Inflammatory macrophage (primary cell): ENCODE results near the gene PHAX.
"Not testable (repeated sequence)": the region's sequence is repeated elsewhere in the genome, so short reads cannot be mapped to it uniquely, and the experiment has no call there.

Source experiments
- DNase-seq, 2 donors: peaks; one replicate each; pipeline ENCODE4 v3.0.0-alpha.2; 2020 to 2022
- total RNA-seq, 18 experiments: gene quantifications; one replicate each; lab custom pipeline; 2026; ENCODE audit warnings: mixed read lengths in 6 of 18, inconsistent platforms in 2 of 18; lab: John Stamatoyannopoulos, UW

PHAX gene, protein sequence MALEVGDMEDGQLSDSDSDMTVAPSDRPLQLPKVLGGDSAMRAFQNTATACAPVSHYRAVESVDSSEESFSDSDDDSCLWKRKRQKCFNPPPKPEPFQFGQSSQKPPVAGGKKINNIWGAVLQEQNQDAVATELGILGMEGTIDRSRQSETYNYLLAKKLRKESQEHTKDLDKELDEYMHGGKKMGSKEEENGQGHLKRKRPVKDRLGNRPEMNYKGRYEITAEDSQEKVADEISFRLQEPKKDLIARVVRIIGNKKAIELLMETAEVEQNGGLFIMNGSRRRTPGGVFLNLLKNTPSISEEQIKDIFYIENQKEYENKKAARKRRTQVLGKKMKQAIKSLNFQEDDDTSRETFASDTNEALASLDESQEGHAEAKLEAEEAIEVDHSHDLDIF
- total RNA-seq, result 12.2 to 68.4 (median 42.5) reads per million in 18 experiments

DNA sequence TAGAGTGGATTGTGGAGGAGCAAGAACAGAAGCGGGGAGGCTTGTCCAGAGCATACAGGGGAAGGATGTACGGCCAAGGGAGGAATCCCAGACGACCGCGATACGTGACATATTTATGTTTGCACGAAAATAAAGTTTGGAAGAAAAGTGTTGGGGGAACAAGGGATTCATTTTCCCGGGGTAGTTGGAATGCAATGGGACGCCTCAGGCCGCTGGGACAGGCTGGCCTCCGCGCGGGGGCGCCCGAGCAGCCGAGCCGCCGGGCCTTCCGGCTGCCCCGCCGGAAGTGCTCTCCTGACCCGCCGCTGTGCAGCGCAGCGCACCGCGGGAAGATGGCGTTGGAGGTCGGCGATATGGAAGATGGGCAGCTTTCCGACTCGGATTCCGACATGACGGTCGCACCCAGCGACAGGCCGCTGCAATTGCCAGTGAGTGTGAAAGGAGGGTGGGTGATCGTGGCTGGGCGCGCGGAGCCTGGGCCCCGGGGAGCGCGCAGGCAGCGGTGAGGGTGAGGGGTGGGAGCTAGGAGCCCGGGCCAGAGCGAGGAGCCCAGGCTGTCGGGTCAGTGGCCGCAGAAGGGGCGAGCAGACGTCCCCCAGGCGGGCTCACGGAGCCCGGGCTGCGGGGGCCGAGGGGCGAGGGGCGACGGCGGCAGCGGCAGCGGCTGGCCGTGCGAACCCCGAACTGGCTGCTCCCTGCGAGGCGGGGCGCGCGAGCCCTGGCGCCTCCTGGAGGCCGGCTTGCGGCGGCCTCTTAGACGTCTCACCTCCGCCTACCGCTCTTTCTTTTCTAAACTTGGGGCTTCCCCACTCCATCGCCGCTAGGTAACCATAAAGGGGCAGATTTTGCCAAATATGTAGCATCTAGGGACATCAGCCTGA is at the start of gene PHAX:
PHAX (plus strand) TSS at position 317 of the 881 bp plus-strand sequence; CDS start at position 333, 16 bp downstream.
- DNase-seq, result peak; percentile 75 to 87

DNA sequence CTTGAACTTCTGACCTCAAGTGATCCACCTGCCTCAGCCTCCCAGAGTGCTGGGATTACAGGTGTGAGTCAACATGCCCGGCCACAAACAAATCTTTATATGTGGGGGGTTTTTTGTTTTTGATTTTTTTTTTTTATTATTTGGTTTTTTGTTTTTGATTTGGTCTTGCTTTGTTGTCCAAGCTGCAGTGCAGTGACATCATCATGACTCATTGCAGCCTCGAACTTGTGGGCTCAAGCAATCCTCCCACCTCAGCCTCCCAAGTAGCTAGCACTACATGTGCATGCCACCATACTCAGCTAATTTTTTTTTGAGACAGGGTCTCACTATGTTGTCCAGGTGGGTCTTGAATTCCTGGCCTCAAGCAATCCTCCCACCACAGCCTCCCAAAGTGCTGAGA is 48.1 kb upstream of the PHAX start:
- DNase-seq, result no peak

DNA sequence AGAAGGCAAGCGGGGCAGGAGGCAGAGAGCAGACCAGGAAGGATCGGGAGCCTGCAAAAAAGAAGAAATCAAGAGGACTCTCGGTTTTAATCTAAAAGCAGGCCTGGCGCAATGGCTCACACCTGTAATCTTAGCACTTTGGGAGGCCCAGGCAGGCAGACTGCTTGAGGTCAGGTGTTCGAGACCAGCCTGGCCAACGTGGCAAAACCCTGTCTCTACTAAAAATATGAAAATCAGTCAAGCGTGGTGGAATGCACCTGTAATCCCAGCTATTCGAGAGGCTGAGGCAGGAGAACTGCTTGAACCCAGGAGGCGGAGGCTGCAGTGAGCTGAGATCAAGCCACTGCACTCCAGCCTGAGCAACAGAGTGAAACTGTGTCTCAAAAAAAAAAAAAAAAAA is 45.6 kb upstream of the PHAX start:
- DNase-seq, result not testable (repeated sequence)

DNA sequence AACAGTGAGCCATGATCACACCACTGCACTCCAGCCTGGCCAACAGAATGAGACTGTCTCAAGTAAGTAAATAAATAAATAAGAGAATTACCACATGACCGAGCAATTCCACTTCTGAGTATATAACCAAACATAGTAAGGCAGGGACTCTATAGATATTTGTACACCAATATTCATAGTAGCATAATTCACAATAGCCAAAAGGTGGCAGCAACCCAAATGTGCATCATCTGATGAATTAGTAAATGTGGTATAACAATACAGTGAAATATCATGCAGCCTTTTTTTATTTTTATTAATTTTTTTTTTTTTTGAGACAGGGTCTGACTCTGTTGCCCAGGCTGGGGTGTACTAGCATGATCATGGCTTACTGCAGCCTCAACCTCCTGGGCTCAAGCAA is 38.8 kb upstream of the PHAX start:
- no peak for DNase-seq

DNA sequence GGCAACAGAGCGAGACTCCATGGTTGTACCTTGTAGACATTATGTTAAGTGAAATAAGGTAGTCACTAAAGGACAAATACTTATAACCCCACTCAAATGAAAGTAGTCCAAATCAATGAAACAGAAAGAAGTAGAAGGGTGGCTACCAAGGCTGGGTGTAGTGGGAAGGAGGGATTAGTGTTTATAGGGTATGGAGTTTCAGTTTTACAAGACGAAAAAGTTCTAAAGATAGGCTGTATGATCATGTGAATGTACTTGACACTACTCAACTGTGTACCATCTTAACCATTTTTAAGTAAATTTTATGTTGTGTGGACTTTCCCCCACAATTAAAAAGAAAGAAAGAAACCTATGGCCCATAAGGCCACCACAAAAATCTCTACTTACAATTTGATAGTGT is 37.9 kb upstream of the PHAX start:
- DNase-seq, result no peak

DNA sequence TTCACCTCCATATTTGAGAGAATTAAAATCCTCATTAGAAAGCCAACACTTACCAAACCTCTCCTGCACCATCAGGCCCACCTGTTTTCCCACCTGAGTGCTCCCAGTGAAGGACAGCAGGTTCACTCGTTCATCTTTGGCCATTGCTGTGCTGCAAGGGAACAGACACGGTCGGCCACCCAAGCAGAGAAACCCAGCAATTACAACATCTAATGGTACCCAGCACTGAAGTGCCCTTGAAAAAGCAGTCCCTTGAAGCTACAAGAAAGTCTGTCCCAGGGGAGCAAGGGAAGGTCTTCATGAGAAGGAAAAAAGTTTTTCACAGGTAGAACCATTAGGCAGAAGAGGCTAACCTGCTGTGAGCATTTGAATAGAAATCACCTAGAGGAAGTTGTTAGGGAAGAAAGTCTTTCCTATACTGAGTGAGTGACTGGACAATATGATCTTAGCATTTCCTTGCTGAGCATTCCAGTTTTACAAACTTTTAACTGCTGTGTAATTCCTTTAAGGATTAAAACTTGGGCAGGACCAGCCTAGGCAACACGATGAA is 32.5 kb upstream of the PHAX start:
- no peak for DNase-seq

DNA sequence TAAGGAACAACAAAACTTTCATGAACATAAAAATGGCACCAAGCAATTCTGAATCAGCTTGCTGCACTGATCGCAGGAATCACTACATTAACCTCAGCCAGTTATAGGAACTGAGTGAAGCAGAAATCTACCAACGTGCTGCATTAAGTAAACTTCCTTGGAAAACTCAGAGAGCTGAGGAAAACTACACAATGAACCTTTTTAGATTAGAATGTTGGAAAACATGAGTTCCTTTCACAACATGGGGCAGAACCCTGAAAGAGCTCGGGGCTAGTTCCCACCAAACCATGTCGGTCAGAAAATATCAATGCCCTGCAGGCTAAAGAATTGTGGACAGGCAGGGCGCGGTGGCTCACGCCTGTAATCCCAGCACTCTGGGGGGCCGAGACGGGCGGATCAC is 25.1 kb upstream of the PHAX start:
- no peak for DNase-seq

DNA sequence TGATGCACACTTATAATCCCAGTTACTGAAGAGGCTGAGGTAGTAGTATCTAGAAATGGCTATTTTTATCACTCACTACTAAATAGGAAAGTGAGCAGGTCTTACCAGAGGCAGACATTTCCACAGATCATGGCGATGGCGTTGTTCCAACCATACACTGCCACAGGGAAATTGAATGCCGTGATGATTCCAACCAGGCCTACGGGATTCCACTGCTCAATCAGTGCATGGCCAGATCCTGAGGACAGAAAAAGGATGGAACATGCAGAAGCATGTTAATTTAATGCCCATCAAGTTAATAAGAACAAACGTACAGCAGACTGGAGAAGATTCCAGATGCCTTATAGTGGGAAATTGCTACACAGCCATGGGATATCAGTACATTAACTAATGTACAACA is 23.8 kb upstream of the PHAX start:
- DNase-seq, result no peak

DNA sequence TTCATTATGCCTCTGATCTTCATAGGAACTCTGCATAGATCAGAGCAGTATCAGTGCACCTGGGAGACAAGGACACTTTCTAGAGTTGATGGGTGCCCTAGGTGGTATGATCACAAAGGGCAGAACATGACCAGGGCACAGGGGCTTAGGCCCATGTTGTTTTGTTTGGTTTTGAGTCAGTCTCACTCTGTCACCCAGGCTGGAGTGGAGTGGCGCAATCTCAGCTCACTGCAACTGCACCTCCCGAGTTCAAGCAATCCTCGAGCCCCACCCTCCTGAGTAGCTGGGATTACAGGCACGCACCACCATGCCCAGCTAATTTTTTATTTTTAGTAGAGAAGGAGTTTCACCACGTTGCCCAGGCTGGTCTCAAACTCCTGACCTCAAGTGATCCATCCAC is 23.3 kb upstream of the PHAX start:
- no peak for DNase-seq

DNA sequence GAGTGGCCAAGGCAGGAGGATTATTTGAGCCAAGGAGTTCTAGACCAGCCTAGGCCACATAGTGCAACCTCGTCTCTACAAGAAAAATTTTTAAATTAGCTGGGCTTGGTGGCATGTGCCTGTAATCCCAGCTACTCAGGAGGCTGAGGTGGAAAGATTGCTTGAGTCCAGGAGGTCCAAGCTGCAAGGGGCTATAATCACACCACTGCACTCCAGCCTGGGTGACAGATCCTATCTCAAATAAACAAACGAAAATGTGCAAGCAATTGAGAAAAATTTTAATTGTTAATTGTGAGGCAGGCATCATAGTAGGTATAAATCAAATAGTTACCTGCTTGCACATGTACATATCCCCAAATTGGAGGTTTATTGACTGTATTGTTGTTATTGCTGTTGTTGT is 21.0 kb upstream of the PHAX start:
- no peak for DNase-seq

DNA sequence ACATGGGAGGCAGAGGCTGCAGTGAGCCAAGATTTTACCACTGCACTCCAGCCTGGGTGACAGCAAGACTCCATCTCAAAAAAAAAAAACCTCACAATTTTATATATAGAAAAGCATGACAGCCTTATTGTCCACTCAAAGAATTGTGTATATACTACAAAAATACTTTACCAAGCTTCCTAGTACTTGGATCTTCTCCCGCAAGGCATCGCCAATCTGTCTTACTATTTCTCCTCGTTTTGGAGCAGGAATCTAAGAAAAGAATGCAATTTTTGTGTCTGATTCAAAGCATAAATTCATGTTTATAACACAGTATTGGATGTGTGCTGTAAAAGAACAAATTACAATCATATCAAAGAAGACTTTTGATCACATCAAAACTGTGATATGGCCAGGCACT is 17.0 kb upstream of the PHAX start:
- DNase-seq, result no peak

DNA sequence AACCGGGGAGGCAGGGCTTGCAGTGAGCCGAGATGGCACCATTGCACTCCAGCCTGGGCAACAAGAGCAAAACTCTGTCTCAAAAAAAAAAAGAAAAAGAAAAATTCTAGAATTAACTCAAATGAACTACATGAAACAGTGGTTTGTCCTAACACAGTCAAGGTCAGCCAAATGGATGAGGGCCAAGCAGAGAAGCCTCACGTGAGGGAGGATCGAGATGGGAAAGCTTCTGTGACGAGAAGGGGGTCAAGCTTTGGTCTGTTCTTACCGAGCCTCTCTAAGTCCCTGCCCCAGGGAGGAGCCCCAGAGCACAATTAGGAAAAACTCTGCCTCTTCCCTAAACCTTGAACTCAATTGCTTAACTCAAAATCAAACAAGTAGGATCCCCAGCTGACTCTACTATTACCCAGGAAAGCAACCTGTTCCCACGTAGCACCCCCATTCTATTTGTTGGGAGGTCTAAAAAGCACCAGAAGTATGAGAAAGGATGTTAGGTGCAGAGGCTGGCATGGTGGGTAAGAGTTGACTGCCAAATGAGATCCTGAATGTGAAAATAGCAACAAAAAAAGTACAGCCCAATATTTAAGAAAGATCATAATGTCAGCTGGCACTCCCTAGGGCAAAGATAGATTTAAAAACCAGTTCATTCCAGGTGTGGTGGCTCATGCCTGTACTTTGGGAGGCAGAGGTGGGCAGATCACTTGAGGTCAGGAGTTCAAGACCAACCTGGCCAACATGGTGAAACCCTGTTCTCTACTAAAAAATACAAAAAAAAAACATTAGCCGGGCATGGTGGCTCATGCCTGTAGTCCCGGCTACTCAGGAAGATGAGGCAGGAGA is 13.0 kb upstream of the PHAX start:
- DNase-seq, result no peak

DNA sequence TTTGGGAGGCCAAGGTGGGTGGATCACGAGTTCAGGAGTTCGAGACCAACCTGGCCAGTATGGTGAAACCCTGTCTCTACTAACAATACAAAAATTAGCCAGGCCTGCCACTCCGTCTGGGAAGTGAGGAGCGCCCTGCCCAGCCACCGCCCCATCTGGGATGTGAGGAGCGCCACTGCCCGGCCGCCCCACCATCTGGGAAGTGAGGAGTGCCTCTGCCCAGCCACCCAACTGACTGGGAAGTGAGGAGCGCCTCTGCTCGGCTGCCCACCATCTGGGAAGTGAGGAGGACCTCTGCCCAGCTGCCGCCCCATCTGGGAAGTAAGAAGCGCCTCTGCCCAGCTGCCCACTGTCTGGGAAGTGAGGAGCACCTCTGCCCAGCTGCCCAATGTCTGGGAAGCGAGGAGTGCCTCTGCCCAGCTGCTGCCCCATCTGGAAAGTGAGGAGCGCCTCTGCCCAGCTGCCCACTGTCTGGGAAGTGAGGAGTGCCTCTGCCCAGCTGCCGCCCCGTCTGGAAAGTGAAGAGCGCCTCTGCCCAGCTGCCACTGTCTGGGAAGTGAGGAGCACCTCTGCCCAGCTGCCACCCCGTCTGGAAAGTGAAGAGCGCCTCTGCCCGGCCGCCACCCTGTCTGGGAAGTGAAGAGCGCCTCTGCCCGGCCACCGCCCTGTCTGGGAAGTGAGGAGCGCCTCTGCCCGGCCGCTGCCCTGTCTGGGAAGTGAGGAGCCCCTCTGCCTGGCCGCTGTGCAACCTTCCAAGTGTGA is 11.0 kb upstream of the PHAX start:
- DNase-seq, result no peak

DNA sequence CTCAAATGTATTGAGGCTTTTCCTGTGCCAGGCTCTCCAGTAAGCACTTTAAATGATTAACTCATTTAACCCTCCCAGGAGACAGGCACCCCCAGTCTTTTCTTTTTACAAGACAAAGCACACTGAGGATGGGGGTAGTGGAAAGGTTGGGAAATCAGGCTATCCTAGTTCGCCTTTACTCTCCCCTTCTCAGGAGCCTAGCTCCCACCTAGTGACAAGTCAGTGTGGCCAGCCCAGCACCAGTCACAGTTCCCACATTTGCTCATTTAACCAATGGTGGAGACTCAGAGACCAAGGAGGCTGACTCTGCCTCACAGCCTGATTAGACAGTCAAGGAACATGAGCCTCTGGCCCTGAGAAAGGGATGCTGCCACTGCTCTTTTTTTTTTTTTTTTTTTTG is 9.2 kb upstream of the PHAX start:
- DNase-seq, result no peak

DNA sequence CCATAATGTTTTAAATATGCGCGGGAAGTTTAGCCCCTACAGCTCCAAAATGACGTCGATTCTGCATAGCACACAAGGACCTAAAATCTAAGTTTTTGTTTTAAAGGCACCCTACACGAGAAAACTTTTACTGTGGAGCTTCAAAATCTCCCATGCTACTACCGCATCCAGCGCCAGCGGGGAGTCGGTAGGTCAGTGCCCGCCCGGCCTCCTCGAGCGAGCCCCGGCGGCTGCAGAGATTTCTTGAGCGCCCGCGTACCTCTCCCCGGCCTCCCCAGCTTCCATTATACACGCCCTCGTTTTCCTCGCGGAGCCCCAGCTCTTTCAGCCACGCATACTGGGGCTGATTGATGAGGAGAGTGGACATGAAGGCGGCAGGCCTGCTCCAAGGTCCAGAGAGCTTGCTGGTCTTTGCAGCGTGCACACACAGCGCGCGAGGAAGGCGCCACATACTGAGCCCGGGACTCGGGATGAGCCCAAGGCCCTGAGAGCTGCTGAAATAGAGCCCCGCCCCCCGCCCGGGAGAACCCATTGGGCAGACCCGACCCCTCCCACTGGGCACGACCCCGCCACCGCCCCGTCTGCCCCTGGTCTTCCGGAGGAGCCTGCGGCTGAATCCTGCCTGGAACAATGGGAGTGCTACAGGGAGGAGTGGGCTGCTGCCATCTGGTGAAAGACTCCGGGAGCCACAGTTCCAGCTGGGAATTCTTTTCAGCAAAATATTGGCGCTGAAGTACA is 5.8 kb upstream of the PHAX start, which contains the start of gene ALDH7A1:
ALDH7A1 (minus strand) TSS at position 472 of the 738 bp plus-strand sequence; CDS start at position 451, 21 bp downstream.
- peak; percentile 32 to 57 for DNase-seq

DNA sequence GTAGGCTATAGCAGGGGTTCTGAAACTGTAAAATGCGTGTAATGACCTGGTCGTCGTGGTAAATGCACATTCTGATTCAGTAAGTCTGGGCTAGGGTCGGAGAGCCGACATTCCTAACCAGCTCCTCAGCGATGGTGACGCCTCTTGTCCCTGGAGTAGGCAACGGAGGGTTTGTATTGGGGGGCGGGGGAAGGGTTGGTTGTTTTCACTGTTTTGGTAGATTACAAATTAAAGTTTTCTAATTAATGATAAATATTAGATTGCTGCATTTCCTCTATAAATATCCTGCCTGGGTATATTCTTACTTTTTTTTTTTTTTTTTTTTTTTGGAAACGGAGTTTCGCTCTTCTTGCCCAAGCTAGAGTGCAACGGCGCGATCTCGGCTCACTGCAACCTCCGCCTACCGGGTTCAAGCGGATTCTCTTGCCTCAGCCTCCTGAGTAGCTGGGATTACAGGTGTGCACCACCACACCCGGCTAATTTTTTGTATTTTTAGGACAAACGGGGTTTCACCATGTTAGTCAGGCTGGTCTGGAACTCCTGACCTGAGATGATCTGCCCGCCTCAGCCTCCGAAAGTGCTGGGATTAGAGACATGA is 5.2 kb upstream of the PHAX start:
- DNase-seq, result no peak

DNA sequence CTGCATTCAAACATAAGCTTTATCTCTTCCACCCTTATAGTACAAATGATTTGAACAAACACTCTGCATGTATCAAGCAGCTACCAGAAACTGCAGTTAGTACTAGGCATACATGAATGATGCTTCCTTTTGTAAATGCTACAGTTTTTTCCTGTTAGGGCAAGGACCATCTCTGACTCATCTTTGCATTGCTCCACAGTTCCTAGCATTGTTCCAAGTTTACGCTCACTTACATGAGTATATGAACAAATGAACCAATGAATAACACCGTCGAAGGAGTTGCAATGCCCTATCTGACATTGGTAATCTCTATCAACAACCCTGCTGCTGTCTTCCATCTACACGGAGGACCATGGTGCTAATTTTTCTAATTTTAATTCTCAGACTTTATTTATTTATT is 3.6 kb upstream of the PHAX start:
- no peak for DNase-seq

DNA sequence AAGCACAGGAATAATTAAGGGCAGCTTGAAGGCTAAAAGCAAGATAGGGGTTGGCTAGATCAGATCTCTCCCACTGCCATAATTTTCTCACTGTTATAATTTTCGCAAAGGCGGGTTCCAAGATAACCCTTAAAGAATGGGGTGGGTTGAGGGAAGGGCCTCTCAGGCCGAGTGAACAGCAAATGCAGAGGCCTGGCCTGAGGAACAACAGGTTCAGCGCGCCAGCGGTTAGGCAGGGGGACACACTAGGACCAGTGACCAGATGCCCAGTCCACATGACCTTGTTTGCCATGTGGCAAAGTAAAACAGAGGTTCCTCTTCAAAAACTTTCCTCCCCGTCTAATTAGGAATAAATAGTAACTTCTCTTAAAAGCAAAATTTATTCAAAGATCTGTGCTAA is 1.2 kb upstream of the PHAX start:
- no peak for DNase-seq

DNA sequence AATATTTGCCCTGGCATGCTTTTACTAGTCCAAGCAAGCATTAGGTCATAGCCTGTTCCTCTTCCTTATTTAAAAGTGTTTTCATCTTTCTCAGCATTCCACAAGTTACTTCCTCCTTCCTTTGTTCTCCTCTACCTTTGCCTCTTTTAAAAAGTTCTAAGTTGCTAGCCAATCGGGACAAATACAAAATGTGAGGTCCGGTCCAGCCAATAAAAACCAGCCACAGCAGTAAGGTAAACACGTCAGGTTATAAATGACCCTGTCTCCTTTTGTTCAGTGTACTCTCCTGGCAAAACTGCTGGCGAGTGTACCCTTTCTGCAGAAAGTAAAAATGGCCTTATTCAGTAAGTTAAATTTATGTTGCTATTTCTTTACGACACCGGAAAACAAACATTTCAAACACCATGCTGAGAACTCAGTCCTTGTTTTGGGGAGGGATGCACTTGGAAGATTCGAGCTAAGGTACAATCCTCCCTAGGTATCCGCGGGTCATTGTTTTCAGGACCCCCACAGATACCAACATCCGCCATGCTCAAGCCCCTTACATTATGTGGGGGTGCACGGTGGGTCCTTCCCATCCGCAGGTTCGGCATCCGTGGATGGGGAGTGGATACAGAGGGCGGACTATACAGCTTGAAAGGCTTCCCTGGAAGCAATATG is 646 bp upstream of the PHAX start:
- peak; percentile 8 to 9 for DNase-seq
